ENCODE data around the gene CYP2A6. TPM values are rescaled to one million over a fixed set of nuclear protein-coding genes. Genes with fewer than 3 reads are reported as not detected.

The CYP2A6 gene
- not detected in 5 replicates for total RNA-seq (2022; extraction: Qiagen RNA extraction; ENCODE audit: low read depth)

GRCh38 chr19:40850277-40850676, at the start of gene CYP2A6:
Gene CYP2A6 (minus strand): TSS chr19:40850447. CDS start chr19:40850426, 21 bp downstream.

GRCh38 chr19:40882062-40882461, 31.8 kb upstream of the CYP2A6 start, which contains the start of gene CYP2A7:
Gene CYP2A7 (minus strand): TSS chr19:40882231. CDS start chr19:40882210, 21 bp downstream.

GRCh38 chr19:40798683-40799557, 51.3 kb downstream of the CYP2A6 start, which contains the start of gene EGLN2:
Gene EGLN2 (plus strand): TSS chr19:40799191. CDS start chr19:40800573, 1,382 bp downstream.

Other genes with a start within 250 kb of the CYP2A6 start
- 39.9 to 56.8 TPM (median 50.4 TPM) in 5 replicates for gene LTBP4, start 249.1 kb downstream of the CYP2A6 start, total RNA-seq (2022; extraction: Qiagen RNA extraction; ENCODE audit: low read depth)
- gene NUMBL, start 159.8 kb downstream of the CYP2A6 start, total RNA-seq (2022; extraction: Qiagen RNA extraction; ENCODE audit: low read depth): 55.3 to 82.4 TPM (median 72.5 TPM) in 5 replicates
- 74.3 to 95.8 TPM (median 86.7 TPM) in 5 replicates for gene COQ8B, start 133.6 kb downstream of the CYP2A6 start, total RNA-seq (2022; extraction: Qiagen RNA extraction; ENCODE audit: low read depth)
- 29.6 to 39.9 TPM (median 35.7 TPM) in 5 replicates for gene ITPKC, start 133.3 kb downstream of the CYP2A6 start, total RNA-seq (2022; extraction: Qiagen RNA extraction; ENCODE audit: low read depth)
- gene ACTMAP, start 100.0 kb downstream of the CYP2A6 start, total RNA-seq (2022; extraction: Qiagen RNA extraction; ENCODE audit: low read depth): 14.9 to 18.5 TPM (median 17.5 TPM) in 5 replicates
- 146 to 179 TPM (median 154 TPM) in 5 replicates for gene SNRPA, start 99.2 kb downstream of the CYP2A6 start, total RNA-seq (2022; extraction: Qiagen RNA extraction; ENCODE audit: low read depth)
- not detected in 5 replicates for gene MIA, start 74.9 kb downstream of the CYP2A6 start, total RNA-seq (2022; extraction: Qiagen RNA extraction; ENCODE audit: low read depth)
- gene RAB4B, start 72.2 kb downstream of the CYP2A6 start, total RNA-seq (2022; extraction: Qiagen RNA extraction; ENCODE audit: low read depth): 14.1 to 21.1 TPM (median 18.3 TPM) in 5 replicates
- gene EGLN2, start 51.3 kb downstream of the CYP2A6 start, total RNA-seq (2022; extraction: Qiagen RNA extraction; ENCODE audit: low read depth): 74.8 to 93.5 TPM (median 90.2 TPM) in 5 replicates
- not detected in 5 replicates for gene CYP2A7, start 31.8 kb upstream of the CYP2A6 start, total RNA-seq (2022; extraction: Qiagen RNA extraction; ENCODE audit: low read depth)
- gene CYP2B6, start 140.8 kb upstream of the CYP2A6 start, total RNA-seq (2022; extraction: Qiagen RNA extraction; ENCODE audit: low read depth): 0.03 TPM in 1 of 5 replicates, not detected in the others
- gene CYP2A13, start 238.0 kb upstream of the CYP2A6 start, total RNA-seq (2022; extraction: Qiagen RNA extraction; ENCODE audit: low read depth): not detected in 5 replicates